MCF 10A (cell line): ENCODE results near the gene PITPNM1. TPM values are rescaled to one million over a fixed set of nuclear protein-coding genes. Genes with fewer than 3 reads are reported as not detected.

Experiments used
- BruUV-seq: library from RNA; stranded (reverse); fragments of 400-500 nt; replicated peaks from 2 replicates; lab custom pipeline; 2021; lab: Mats Ljungman, UMichigan
- CTCF ChIA-PET: fragments of 300-600 bp; sonication (Branson Sonifier 250); formaldehyde crosslinking; extraction: SDS; loops from one replicate; lab custom pipeline; 2021; ENCODE audit warnings: antibody characterized with exemption, inconsistent platforms; lab: Yijun Ruan, JAX
- POLR2A ChIA-PET: fragments of 300-600, 350-650 bp; sonication (Branson Sonifier 250); formaldehyde crosslinking; extraction: SDS; loops from one replicate; lab custom pipeline; 2020; ENCODE audit warnings: antibody characterized with exemption, inconsistent platforms; lab: Yijun Ruan, JAX
- DNase-seq: peaks from one replicate; pipeline ENCODE4 v3.0.0-alpha.2; 2018; ENCODE audit not compliant: unreplicated experiment
- H3K27ac Mint-ChIP-seq: one replicate; pipeline ENCODE4 v1.8.0; 2022; ENCODE audit warnings: mild to moderate bottlenecking, low read depth, mixed read lengths; ENCODE audit not compliant: unreplicated experiment
- H3K27me3 Mint-ChIP-seq: one replicate; pipeline ENCODE4 v1.8.0; 2022; ENCODE audit warnings: mixed read lengths; ENCODE audit not compliant: insufficient read depth, unreplicated experiment
- H3K36me3 Mint-ChIP-seq: one replicate; pipeline ENCODE4 v1.8.0; 2022; ENCODE audit warnings: mild to moderate bottlenecking, moderate library complexity, mixed read lengths; ENCODE audit not compliant: insufficient read depth, unreplicated experiment
- H3K4me1 Mint-ChIP-seq: one replicate; pipeline ENCODE4 v1.8.0; 2022; ENCODE audit warnings: mixed read lengths; ENCODE audit not compliant: insufficient read depth, unreplicated experiment
- H3K4me3 Mint-ChIP-seq: one replicate; pipeline ENCODE4 v1.8.0; 2022; ENCODE audit warnings: mild to moderate bottlenecking, moderate library complexity, mixed read lengths; ENCODE audit not compliant: unreplicated experiment
- H3K9me3 Mint-ChIP-seq: one replicate; pipeline ENCODE4 v1.8.0; 2022; ENCODE audit warnings: mixed read lengths; ENCODE audit not compliant: unreplicated experiment
- intact Hi-C: fragments of 100-400 bp; cut with micrococcal nuclease; formaldehyde crosslinking; loops from 2 replicates; pipeline ENCODE4 v1.14.1; 2022
- total RNA-seq: library from RNA; stranded (reverse); gene quantifications from 2 replicates; pipeline ENCODE4 v1.2.3, GENCODE V29; 2022
- TF ChIP-seq, protein P1 (sequence below): fragments of 200-600 bp; IDR thresholded peaks from one replicate; pipeline ENCODE4 v1.8.0; 2022; ENCODE audit warnings: antibody characterized with exemption, mild to moderate bottlenecking; ENCODE audit not compliant: unreplicated experiment

The PITPNM1 gene
- total RNA-seq, 1 experiment from 2014 or later: 38.7 TPM

DNA sequence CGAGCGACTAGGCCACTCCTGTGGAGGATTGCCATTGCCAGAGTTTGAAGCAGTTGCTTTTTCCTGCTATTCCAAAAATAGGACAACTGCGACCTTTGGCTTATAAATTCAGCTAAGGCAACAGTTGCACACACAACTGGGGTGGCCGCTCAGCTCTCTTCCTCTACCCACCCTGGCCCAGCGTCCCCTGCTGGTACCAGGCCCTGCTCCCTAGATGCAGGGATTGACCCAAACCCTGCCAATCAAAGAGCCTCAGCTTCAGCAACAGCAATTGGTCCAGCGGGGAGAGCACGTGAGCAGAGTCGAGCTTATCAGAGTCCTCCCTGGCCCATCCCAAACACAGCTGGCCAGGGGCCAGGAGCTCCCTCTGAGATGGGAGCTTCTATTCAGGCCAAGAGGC lies 40.1 kb upstream of the PITPNM1 start:
- Mint-ChIP-seq H3K27ac (no peak overlapping the region), H3K27me3 (no peaks in the 10 kb centered on the region), H3K4me1 (no peaks in the 10 kb centered on the region), H3K9me3 (no peaks in the 10 kb centered on the region), H3K4me3 (no peak overlapping the region), H3K36me3 (peaks cover 6% of the 10 kb centered on the region)
- BruUV-seq: no TSS peak
- no peak for DNase-seq
- POLR2A ChIA-PET: interaction anchor here (0.6 to 1.7 kb wide), 2 partner anchors 9 to 38 kb away, joined by 4 to 7 read pairs; partner anchors contain the start of gene GSTP1
- intact Hi-C loops: no loop called here
- TF ChIP-seq, protein P1, sequence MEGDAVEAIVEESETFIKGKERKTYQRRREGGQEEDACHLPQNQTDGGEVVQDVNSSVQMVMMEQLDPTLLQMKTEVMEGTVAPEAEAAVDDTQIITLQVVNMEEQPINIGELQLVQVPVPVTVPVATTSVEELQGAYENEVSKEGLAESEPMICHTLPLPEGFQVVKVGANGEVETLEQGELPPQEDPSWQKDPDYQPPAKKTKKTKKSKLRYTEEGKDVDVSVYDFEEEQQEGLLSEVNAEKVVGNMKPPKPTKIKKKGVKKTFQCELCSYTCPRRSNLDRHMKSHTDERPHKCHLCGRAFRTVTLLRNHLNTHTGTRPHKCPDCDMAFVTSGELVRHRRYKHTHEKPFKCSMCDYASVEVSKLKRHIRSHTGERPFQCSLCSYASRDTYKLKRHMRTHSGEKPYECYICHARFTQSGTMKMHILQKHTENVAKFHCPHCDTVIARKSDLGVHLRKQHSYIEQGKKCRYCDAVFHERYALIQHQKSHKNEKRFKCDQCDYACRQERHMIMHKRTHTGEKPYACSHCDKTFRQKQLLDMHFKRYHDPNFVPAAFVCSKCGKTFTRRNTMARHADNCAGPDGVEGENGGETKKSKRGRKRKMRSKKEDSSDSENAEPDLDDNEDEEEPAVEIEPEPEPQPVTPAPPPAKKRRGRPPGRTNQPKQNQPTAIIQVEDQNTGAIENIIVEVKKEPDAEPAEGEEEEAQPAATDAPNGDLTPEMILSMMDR: no peak
- CTCF ChIA-PET: no interaction called here

DNA sequence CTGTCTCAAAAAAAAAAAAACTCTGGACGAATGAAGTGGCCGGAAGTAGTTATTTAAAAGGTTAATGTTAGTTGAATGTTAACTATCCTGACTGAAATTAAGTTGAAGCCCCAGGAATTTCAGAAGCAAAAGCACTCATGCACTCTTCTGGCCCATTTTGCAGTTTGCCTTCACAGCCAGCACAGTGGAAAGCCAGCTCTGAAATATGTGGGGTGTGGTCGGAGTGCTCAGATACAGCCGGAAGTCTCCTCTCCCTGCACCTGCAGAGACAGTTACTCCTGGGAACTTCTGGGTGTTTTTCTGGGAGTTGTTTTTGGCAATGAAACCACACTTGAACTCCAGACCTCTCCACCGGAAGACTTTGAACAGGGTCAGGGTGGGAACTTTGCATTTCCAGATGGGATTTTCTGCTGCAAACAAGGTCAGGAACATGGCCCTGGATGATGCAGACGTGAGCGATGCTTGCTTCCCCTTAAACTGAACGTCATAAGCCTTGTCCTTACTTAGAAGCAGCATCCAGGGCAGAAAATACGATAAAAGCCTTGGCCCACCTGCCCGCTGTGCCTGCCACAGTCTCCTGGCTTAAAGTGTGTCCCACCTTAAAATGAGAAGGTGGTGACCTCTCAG lies 39.6 kb upstream of the PITPNM1 start:
- POLR2A ChIA-PET: interaction anchor here (0.6 to 1.7 kb wide), 3 partner anchors 8 to 310 kb away, joined by 3 to 7 read pairs (median 4); partner anchors contain the start of gene GSTP1
- Mint-ChIP-seq H3K27me3 (no peaks in the 10 kb centered on the region), H3K9me3 (no peaks in the 10 kb centered on the region), H3K4me1 (no peaks in the 10 kb centered on the region), H3K36me3 (peaks cover under 1% of the 10 kb centered on the region), H3K27ac (no peak overlapping the region), H3K4me3 (no peak overlapping the region)
- DNase-seq: peak; percentile 15
- CTCF ChIA-PET: interaction anchor here (0.7 kb wide), 1 partner anchor 54 kb away, joined by 4 read pairs; no protein-coding TSS in a partner anchor
- intact Hi-C loops: no loop called here
- no TSS peak for BruUV-seq
- TF ChIP-seq, protein P1: no peak

DNA sequence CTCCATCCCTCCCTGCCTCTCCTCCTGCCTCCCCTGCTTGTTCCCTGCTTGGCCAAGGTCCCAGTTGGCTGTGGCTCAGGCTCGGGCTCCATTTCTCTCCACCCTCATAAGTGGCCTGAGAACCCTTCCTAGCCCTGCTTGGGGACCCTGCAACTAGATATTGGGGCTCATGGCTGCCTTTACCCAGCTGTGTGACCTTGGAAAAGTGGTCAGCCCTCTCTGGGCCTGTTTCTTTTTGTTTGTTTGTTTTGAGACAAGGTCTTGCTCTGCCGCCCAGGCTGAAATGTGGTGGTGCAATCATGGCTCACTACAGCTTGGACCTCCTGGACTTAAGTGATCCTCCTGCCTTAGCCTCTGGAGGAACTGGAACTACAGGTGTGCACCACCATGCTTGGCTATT lies 38.4 kb upstream of the PITPNM1 start:
- intact Hi-C loops: no loop called here
- ChIA-PET POLR2A (no interaction called here), CTCF (interaction anchor here (0.7 kb wide), 1 partner anchor 47 kb away, joined by 3 read pairs; no protein-coding TSS in a partner anchor)
- no peak for DNase-seq
- TF ChIP-seq, protein P1: no peak
- no TSS peak for BruUV-seq
- Mint-ChIP-seq H3K27ac (no peak overlapping the region), H3K4me3 (no peak overlapping the region), H3K36me3 (no peaks in the 10 kb centered on the region), H3K9me3 (no peaks in the 10 kb centered on the region), H3K4me1 (no peaks in the 10 kb centered on the region), H3K27me3 (no peaks in the 10 kb centered on the region)

DNA sequence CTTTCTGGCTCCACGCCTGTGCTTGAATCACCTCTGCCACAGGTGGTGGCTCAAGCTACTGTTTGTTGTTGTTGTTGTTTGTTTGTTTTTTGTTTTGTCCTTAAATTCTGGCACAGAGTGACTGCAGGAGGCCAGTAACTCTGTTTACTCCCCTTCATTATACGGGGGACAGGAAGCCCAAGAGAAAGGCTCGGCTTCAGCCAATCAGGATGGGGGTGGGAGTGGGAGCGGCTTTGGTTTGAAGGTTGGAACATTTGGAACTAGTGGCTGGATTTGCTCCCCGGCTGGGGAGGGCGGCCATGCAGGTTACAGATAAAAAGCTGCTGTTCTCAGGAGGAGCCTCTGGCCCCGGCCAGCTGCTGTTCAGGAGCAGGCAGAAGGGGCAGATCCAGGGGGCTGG lies 37.8 kb upstream of the PITPNM1 start:
- no TSS peak for BruUV-seq
- Mint-ChIP-seq H3K4me3 (no peak overlapping the region), H3K27me3 (no peaks in the 10 kb centered on the region), H3K4me1 (no peaks in the 10 kb centered on the region), H3K9me3 (no peaks in the 10 kb centered on the region), H3K36me3 (no peaks in the 10 kb centered on the region), H3K27ac (no peak overlapping the region)
- ChIA-PET POLR2A (no interaction called here), CTCF (interaction anchor here (0.7 kb wide), 1 partner anchor 46 kb away, joined by 3 read pairs; no protein-coding TSS in a partner anchor)
- TF ChIP-seq, protein P1: no peak
- no peak for DNase-seq
- intact Hi-C loops: no loop called here
